HFF-Myc (cell line): ENCODE measurements around the gene POU2F2.

Experiments
- DNase-seq: peaks from one replicate; pipeline ENCODE4 v3.0.0-alpha.2; 2011; ENCODE audit warnings: low read depth; ENCODE audit errors: extremely low read depth
- H3K4me3 ChIP-seq: replicated peaks from 2 replicates; pipeline ENCODE4 v1.5.1; 2011; ENCODE audit warnings: low read depth, mild to moderate bottlenecking, control low read depth, low read length
- TF ChIP-seq, protein P1 (sequence below): IDR thresholded peaks from 2 replicates; pipeline ENCODE4 v1.5.1; 2012; ENCODE audit warnings: mild to moderate bottlenecking, low read depth, low read length, control low read depth; ENCODE audit errors: missing control alignments

The POU2F2 gene

DNA sequence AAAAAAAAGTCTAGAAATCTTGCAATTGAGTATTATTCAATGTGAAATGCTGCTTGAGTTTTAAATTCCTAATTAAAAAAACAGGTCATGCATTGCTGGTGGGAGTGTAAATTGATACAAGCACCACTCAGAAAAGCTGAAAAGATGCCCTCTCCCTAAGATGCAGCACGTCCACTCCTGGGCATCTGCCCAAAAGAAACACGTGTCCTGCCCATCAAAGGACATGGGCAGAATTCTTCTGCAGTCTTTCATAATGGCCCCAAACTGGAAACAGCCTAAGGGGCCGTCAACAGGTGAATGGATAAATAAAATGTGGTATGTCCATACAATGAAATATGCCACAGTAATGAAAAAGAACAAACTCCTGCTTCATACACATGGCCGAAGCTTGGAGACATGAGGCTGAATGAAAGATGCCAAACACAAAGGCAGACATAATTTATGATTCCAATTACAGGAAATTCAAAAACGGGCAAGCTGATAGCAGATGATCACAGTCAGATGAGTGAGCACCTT lies 7.8 kb downstream of the POU2F2 start:
- H3K4me3 ChIP-seq, result no peak overlapping the region
- DNase-seq, result no peak
- TF ChIP-seq, protein P1, sequence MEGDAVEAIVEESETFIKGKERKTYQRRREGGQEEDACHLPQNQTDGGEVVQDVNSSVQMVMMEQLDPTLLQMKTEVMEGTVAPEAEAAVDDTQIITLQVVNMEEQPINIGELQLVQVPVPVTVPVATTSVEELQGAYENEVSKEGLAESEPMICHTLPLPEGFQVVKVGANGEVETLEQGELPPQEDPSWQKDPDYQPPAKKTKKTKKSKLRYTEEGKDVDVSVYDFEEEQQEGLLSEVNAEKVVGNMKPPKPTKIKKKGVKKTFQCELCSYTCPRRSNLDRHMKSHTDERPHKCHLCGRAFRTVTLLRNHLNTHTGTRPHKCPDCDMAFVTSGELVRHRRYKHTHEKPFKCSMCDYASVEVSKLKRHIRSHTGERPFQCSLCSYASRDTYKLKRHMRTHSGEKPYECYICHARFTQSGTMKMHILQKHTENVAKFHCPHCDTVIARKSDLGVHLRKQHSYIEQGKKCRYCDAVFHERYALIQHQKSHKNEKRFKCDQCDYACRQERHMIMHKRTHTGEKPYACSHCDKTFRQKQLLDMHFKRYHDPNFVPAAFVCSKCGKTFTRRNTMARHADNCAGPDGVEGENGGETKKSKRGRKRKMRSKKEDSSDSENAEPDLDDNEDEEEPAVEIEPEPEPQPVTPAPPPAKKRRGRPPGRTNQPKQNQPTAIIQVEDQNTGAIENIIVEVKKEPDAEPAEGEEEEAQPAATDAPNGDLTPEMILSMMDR, result no peak

DNA sequence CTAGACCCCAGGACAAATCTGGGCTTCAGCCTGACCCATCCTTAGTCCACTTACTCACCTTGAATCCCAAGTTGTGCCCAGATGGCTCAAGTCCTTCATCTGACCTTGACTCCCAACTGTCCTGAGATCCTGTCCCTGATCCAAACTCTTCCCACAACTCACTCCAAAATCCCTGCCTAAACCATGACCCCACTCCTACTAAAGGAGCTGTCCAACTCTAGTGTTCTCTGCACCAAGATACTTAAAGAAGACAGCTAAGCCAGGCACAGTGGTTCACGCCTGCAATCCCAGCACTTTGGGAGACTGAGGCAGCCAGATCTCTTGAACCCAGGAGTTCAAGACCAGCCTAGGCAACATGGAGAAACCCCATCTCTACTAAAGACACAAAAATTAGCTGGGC lies 8.5 kb downstream of the POU2F2 start:
- no peak for DNase-seq
- TF ChIP-seq, protein P1, result no peak
- no peak overlapping the region for H3K4me3 ChIP-seq

DNA sequence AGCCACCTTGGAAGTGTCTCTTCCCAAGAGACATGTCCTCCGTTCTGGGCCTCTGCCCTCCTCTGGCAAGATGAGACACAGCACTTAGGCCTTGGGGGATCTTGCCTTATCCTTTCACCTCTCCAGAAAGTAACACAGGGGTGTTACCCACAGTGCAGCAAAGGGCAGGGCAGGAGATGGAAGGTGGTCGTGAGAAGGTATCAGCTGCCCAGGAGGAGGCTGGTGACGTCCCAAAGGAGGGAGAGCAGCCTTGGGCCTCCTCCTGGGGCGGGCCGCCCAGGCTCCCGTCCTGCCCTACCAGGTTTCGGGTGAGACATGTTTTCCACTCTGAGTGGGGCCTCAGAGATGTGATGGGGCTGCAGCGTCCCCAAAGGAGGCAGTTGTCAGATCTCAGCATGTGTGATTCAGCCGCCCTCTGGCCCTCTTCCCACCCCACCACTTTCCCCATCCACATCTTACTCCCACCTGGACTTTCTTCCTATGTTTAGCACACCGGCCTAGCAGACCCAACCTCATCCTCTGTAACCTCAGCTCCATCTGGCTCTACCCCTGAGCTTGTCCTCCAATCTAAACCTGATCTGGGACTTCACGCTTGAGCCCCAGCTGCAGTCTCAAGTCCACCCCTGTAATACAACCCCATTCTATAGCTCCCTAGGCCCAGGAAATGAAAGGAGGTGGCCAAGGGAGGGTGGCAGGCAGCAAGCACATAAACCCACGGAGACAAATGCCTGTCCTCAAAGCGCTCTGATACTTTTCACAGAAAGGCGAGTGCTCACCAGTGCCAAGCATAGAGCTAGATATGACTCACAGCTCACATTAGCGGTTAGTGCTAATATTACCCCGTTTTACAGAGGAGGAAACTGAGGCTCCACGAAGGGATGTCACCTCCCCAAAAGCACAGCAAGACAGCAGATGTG lies 9.3 kb downstream of the POU2F2 start:
- H3K4me3 ChIP-seq, result no peak overlapping the region
- no peak for DNase-seq
- TF ChIP-seq, protein P1, result peak; percentile 14

DNA sequence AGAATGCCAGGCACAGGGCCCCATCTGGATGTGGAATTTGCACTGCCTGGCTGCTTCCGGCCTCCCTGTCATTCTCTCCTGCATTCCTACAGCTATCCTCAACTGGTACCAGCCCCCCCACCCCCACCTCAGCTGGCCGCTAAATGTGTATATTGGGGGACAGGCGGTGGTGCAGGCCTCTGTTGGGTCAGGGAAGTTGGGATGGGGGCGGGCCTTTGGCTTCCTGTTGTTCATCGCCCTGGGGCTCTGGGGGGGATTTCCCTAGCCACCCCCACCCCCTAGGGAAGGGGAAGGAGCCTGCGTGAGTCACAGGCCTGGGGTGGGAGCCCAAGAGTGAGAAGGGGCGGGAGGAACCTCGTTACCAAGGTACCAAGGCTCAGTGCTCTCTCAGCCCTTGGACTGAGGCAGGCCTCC lies 10.6 kb downstream of the POU2F2 start:
- H3K4me3 ChIP-seq, result no peak overlapping the region; the same call in 1 of the 2 replicates
- TF ChIP-seq, protein P1, result no peak
- DNase-seq, result peak; percentile 80

DNA sequence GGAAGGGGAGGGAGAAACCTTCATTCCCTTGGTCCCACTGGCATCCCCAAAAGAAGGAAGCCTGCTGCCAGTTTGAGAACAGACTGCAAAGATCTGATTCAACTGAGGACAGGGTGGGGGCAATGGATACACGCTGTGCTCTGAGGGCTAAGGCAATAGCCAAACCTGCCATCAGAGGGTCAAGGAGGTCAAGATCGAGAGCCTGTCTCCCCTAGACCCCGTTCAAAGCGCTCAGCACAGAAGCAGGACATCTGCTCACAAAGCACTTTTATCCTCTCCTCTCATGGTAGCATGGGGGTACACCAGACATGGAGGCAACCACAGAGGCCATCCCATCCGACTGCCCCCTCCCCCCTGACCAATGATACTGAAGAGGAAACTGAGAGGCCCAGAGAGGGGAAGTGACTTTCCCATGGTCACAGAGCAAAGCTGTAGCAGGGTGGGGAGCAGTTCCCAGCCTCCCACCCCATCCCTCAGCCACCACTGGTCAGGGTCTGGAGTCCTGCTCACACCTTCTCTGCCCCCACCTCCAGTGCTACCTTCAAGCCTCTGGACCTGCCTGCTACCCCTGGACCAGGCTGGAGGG lies 11.1 kb downstream of the POU2F2 start:
- TF ChIP-seq, protein P1, result no peak
- DNase-seq, result no peak
- no peak overlapping the region for H3K4me3 ChIP-seq

DNA sequence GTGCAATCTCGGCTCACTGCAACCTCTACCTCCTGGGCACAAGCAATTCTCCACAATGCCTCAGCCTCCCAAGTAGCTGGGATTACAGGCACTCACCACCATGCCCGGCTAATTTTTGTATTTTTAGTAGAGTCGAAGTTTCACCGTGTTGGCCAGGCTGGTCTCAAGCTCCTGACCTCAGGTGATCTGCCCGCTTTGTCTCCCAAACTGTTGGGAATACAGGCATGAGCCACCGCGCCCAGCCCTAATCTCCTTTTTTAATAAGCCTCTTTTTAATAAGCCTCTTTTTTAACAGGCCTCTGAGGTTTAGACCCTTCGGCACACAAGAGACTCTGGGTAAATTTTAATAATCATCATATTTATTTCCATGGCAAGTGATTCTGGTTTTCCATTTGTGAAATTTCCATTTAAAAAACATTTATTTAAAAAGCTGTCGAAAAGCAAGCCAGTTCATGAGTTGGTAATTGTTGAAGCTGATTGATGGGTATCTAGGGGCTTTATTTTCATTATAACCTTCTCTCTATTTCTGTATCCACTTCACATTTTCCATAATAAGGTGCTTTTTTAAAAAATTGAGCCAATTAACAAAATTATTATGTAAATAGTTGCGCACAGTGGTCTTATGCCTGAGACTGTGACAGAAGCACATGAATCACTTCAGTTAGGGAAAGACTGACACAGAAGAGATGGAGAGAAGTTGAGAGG lies 11.8 kb downstream of the POU2F2 start:
- TF ChIP-seq, protein P1, result no peak
- DNase-seq, result no peak

More for the DNA sequence above, 11.8 kb downstream of the POU2F2 start:
- no peak overlapping the region for H3K4me3 ChIP-seq
